GM12878 (cell line): ENCODE measurements around the gene ADORA2B. TPM values are rescaled to one million over a fixed set of nuclear protein-coding genes. Genes with fewer than 3 reads are reported as not detected.
A peak's percentile ranks its signal among the peaks of the same experiment; 100 is the strongest.

Source experiments
- BHLHE40 ChIP-seq, 2 experiments: fragments of 450-650 bp in 1 of 2; IDR thresholded peaks; 2 replicates each; pipeline ENCODE4 v1.6.1; 2011 to 2017; ENCODE audit warnings: low read depth in 2 of 2, borderline replicate concordance in 1 of 2, improper control_type of control experiment in 1 of 2, low read length in 1 of 2, mild to moderate bottlenecking in 1 of 2
- BMI1 ChIP-seq: fragments of 450-650 bp; IDR thresholded peaks from 2 replicates; pipeline ENCODE4 v1.6.1; 2016; ENCODE audit warnings: mild to moderate bottlenecking, moderate library complexity, borderline replicate concordance
- CBFB ChIP-seq: IDR thresholded peaks from 2 replicates; pipeline ENCODE4 v1.6.1; 2016; ENCODE audit warnings: antibody characterized with exemption, low read depth
- EED ChIP-seq: sonication (generic); IDR thresholded peaks from 2 replicates; pipeline ENCODE4 v1.6.1; 2016; ENCODE audit warnings: antibody characterized with exemption, low read depth
- EP300 ChIP-seq, 2 experiments: fragments of 150-350 bp in 1 of 2; IDR thresholded peaks; 2 replicates each; pipeline ENCODE4 v1.6.1; 2011 to 2012; ENCODE audit warnings: low read depth in 2 of 2, low read length in 2 of 2, borderline replicate concordance in 1 of 2, improper control_type of control experiment in 1 of 2, inconsistent platforms in 1 of 2; ENCODE audit not compliant: control insufficient read depth in 1 of 2
- FOXK2 ChIP-seq: fragments of 450-650 bp; IDR thresholded peaks from 2 replicates; pipeline ENCODE4 v1.6.1; 2017; ENCODE audit warnings: mild to moderate bottlenecking, moderate library complexity
- FOXM1 ChIP-seq: IDR thresholded peaks from 2 replicates; pipeline ENCODE4 v1.6.1; 2012; ENCODE audit warnings: low read depth, mild to moderate bottlenecking, inconsistent platforms, low read length, moderate library complexity
- HDAC6 ChIP-seq: fragments of 200-600 bp; sonication (generic); IDR thresholded peaks from one replicate; pipeline ENCODE4 v1.8.0; 2017; ENCODE audit warnings: antibody characterized with exemption; ENCODE audit not compliant: unreplicated experiment
- NFYB ChIP-seq: IDR thresholded peaks from 2 replicates; pipeline ENCODE4 v1.6.1; 2011; ENCODE audit warnings: low read depth, mild to moderate bottlenecking, low read length, improper control_type of control experiment, moderate library complexity; ENCODE audit not compliant: insufficient read depth
- POLR2AphosphoS2 ChIP-seq: IDR thresholded peaks from 2 replicates; pipeline ENCODE4 v1.6.1; 2011; ENCODE audit warnings: low read depth, mild to moderate bottlenecking, low read length, improper control_type of control experiment, moderate library complexity
- POU2F2 ChIP-seq: IDR thresholded peaks from 3 replicates; pipeline ENCODE4 v1.6.1; 2011; ENCODE audit warnings: low read depth, mild to moderate bottlenecking, low read length, borderline replicate concordance
- RAD21 ChIP-seq: IDR thresholded peaks from 2 replicates; pipeline ENCODE4 v1.6.1; 2011; ENCODE audit warnings: mild to moderate bottlenecking, low read depth, low read length, moderate library complexity; ENCODE audit not compliant: insufficient read depth
- SREBF1 ChIP-seq: IDR thresholded peaks from 2 replicates; pipeline ENCODE4 v1.6.1; 2012; ENCODE audit warnings: mild to moderate bottlenecking, low read length
- YBX1 ChIP-seq: fragments of 450-650 bp; IDR thresholded peaks from 2 replicates; pipeline ENCODE4 v1.6.1; 2016; ENCODE audit warnings: antibody characterized with exemption
- ZNF217 ChIP-seq: fragments of 450-650 bp; IDR thresholded peaks from 2 replicates; pipeline ENCODE4 v1.6.1; 2017; ENCODE audit warnings: antibody characterized with exemption, mild to moderate bottlenecking
- ZNF24 ChIP-seq: fragments of 450-650 bp; IDR thresholded peaks from 2 replicates; pipeline ENCODE4 v1.6.1; 2017; ENCODE audit warnings: antibody characterized with exemption, mild to moderate bottlenecking
- ZNF384 ChIP-seq: IDR thresholded peaks from 2 replicates; pipeline ENCODE4 v1.6.1; 2012; ENCODE audit warnings: low read depth, mild to moderate bottlenecking, low read length, improper control_type of control experiment, borderline replicate concordance
- ZNF622 ChIP-seq: fragments of 450-650 bp; IDR thresholded peaks from 2 replicates; pipeline ENCODE4 v1.6.1; 2017; ENCODE audit warnings: mild to moderate bottlenecking, inconsistent platforms
- ZZZ3 ChIP-seq: IDR thresholded peaks from 2 replicates; pipeline ENCODE4 v1.6.1; 2011; ENCODE audit warnings: low read depth; ENCODE audit not compliant: control insufficient read depth, insufficient read length
- polyA plus RNA-seq, 11 experiments: library from polyadenylated mRNA; depleted of rRNA in 4 of 11; unstranded in 6 of 11; stranded (reverse) in 5 of 11; fragments of >200 nt; fragmentation: Nextera tagmentation in 4 of 11; fragmentation: Illumina TruSeq in 1 of 11; extraction: Ambion mirVana in 4 of 11; extraction: Trizol in 1 of 11; gene quantifications; 1 replicate in 1 of 11; 2 replicates in 10 of 11; pipeline versions ENCODE4 v1.2.1 to v1.2.3, GENCODE V29; 2011 to 2016; ENCODE audit warnings: inconsistent platforms in 2 of 11, missing spikeins in 2 of 11, low read depth in 1 of 11
- total RNA-seq, 4 experiments: library from RNA; depleted of rRNA in 3 of 4; stranded (reverse); fragments of >200 nt in 3 of 4; fragmentation: Illumina TruSeq in 1 of 4; extraction: Trizol in 1 of 4; gene quantifications; 2 replicates each; pipeline versions ENCODE4 v1.2.1 to v1.2.3, GENCODE V29; 2013 to 2021
- TF ChIP-seq, protein P1 (sequence below): fragments of 450-650 bp; conservative IDR thresholded peaks from 2 replicates; pipeline ENCODE4 v1.6.1; 2017; ENCODE audit warnings: mild to moderate bottlenecking, moderate library complexity
- TF ChIP-seq, protein P2 (sequence below): fragments of 450-650 bp; formaldehyde crosslinking; IDR thresholded peaks from 2 replicates; pipeline ENCODE4 v1.4.0; 2020; ENCODE audit warnings: mild to moderate bottlenecking, moderate library complexity

Gene ADORA2B
- total and polyA plus RNA-seq, 10 of the 15 experiments (the other 5 are each of a cell fraction or from before 2014, with no cell fraction given), result 0.05 to 0.42 (median 0.17) TPM

DNA sequence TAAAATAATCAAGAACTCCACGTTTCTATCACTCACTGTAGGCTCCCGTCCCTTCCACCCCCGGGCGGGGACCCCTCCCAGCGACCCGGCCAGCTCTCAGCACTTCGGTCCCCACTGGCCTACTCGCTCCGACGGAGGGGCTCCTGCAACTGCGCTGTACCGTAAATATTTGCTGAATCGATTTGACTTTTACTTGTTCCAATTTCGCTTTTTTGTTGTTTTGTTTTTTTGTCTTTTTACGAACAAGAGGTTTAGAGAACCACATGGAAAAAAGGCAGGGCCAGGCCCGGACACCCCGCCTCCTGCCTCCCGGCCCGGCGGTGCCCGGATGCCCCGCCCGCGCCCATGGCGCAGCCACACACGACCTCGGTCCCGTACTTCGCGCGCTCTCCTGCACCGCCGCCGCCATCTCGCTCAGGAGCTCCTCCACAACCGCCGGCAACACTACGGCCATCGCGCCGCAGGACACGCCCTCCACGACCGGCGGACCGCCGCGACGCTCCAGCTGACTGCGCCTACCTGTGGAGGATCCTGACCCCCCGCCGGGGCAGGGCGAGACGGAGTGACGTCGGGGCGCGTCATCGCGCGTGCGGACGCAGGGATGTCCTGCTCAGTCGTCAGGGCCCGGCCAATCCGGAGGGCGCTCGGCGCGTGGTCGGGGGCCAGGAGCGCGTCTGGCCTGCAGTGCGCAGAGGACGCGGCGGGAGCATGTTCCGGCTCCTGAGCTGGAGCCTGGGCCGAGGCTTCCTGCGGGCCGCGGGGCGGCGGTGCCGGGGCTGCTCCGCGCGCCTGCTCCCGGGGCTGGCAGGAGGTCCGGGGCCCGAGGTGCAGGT is 54.4 kb downstream of the ADORA2B start, which contains the start of the genes TTC19 and ZSWIM7 (continued):
- TF ChIP-seq, protein P1, sequence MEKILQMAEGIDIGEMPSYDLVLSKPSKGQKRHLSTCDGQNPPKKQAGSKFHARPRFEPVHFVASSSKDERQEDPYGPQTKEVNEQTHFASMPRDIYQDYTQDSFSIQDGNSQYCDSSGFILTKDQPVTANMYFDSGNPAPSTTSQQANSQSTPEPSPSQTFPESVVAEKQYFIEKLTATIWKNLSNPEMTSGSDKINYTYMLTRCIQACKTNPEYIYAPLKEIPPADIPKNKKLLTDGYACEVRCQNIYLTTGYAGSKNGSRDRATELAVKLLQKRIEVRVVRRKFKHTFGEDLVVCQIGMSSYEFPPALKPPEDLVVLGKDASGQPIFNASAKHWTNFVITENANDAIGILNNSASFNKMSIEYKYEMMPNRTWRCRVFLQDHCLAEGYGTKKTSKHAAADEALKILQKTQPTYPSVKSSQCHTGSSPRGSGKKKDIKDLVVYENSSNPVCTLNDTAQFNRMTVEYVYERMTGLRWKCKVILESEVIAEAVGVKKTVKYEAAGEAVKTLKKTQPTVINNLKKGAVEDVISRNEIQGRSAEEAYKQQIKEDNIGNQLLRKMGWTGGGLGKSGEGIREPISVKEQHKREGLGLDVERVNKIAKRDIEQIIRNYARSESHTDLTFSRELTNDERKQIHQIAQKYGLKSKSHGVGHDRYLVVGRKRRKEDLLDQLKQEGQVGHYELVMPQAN, result peak; percentile 79; the same call in 1 of the 2 replicates
- TF ChIP-seq CBFB (no peak), EED (no peak), YBX1 (no peak), EP300 (IDR thresholded peaks at IDR 0.05; ENCODE audit: borderline replicate concordance in 1 of 2, control insufficient read depth in 1 of 2, low read depth in 2 of 2, low read length in 2 of 2) (no peak), ZZZ3 (no peak), ZNF622 (no peak), HDAC6 (no peak), BMI1 (no peak), POU2F2 (peak; percentile 62; the same call in 1 of the 3 replicates), ZNF24 (0 out of 2 replicates have a peak, but pooled peaks have one; percentile 29), RAD21 (no peak), NFYB (0 out of 2 replicates have a peak, but pooled peaks have one; percentile 39), ZNF384 (no peak), FOXM1 (no peak), FOXK2 (no peak), POLR2AphosphoS2 (no peak), SREBF1 (no peak), ZNF217 (no peak), BHLHE40 (IDR thresholded peaks at IDR 0.05; ENCODE audit: borderline replicate concordance in 1 of 2, low read depth in 2 of 2, low read length in 1 of 2) (peak; percentile 74 to 91; a peak in 3 of 4 replicates)
- TF ChIP-seq, protein P2, sequence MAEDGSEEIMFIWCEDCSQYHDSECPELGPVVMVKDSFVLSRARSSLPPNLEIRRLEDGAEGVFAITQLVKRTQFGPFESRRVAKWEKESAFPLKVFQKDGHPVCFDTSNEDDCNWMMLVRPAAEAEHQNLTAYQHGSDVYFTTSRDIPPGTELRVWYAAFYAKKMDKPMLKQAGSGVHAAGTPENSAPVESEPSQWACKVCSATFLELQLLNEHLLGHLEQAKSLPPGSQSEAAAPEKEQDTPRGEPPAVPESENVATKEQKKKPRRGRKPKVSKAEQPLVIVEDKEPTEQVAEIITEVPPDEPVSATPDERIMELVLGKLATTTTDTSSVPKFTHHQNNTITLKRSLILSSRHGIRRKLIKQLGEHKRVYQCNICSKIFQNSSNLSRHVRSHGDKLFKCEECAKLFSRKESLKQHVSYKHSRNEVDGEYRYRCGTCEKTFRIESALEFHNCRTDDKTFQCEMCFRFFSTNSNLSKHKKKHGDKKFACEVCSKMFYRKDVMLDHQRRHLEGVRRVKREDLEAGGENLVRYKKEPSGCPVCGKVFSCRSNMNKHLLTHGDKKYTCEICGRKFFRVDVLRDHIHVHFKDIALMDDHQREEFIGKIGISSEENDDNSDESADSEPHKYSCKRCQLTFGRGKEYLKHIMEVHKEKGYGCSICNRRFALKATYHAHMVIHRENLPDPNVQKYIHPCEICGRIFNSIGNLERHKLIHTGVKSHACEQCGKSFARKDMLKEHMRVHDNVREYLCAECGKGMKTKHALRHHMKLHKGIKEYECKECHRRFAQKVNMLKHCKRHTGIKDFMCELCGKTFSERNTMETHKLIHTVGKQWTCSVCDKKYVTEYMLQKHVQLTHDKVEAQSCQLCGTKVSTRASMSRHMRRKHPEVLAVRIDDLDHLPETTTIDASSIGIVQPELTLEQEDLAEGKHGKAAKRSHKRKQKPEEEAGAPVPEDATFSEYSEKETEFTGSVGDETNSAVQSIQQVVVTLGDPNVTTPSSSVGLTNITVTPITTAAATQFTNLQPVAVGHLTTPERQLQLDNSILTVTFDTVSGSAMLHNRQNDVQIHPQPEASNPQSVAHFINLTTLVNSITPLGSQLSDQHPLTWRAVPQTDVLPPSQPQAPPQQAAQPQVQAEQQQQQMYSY, result no peak
